HG03039 (cell line): ENCODE results near the gene RAB44.
A peak's percentile ranks its signal among the peaks of the same experiment; 100 is the strongest.

ENCODE experiments used
- ATAC-seq: cut with Tn5 transposase; IDR thresholded peaks from one replicate; pipeline ENCODE4 v1.9.1; 2021; ENCODE audit warnings: mild to moderate bottlenecking, moderate library complexity; ENCODE audit not compliant: unreplicated experiment

Gene RAB44

GRCh38 chr6:36749829-36750489 is 52.3 kb downstream of the RAB44 start:
- ATAC-seq, result no peak

- ATAC-seq, result no peak
Measured at GRCh38 chr6:36751091-36751490, 53.5 kb downstream of the RAB44 start.

- no peak for ATAC-seq
Measured at GRCh38 chr6:36751833-36752186, 54.2 kb downstream of the RAB44 start.

GRCh38 chr6:36752187-36752885 is 54.7 kb downstream of the RAB44 start:
- ATAC-seq, result no peak

GRCh38 chr6:36752886-36753506 is 55.4 kb downstream of the RAB44 start:
- ATAC-seq, result no peak

- ATAC-seq, result no peak
Measured at GRCh38 chr6:36753671-36754405, 56.2 kb downstream of the RAB44 start.

DNA sequence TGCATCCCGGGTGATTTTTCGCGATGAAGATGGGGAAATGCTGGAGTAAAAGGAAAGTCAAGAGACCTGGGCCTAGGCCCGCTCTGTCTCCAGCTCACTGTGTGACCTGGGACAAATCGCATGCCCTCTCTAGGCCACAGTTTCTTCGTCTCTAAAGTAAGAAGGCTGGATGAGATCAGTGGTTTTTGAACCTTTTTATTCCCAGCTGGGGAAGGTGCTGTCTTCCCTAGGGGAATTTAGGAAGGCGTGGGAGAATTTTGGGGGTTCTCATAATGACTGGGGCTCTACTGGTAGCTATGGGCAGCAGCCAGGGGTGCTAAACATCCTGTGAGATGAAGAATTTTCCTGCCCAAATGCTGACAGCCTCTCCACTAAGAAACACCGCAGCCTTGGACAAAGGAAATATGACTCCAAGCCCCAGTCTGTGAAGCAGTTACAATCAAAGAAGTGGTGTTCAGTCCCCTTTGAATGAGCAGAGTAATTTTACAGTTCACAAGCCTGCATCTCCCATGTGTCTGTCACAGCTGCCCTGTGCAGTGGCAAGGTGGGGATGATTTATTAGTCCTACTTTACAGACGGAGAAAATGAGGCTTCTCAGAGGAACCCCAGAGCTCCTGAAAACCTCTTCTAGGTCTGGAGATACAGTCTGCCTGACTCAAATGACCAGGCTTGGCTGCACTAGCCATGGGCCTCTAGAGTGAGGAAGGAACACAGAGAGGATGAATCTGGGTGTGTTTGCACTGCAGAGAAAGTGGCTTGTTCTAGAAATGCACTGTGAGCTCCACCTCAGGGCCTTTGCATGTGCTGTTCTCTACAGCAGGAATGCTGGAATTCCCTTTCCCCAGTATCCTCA is 57.2 kb downstream of the RAB44 start:
- no peak for ATAC-seq

DNA sequence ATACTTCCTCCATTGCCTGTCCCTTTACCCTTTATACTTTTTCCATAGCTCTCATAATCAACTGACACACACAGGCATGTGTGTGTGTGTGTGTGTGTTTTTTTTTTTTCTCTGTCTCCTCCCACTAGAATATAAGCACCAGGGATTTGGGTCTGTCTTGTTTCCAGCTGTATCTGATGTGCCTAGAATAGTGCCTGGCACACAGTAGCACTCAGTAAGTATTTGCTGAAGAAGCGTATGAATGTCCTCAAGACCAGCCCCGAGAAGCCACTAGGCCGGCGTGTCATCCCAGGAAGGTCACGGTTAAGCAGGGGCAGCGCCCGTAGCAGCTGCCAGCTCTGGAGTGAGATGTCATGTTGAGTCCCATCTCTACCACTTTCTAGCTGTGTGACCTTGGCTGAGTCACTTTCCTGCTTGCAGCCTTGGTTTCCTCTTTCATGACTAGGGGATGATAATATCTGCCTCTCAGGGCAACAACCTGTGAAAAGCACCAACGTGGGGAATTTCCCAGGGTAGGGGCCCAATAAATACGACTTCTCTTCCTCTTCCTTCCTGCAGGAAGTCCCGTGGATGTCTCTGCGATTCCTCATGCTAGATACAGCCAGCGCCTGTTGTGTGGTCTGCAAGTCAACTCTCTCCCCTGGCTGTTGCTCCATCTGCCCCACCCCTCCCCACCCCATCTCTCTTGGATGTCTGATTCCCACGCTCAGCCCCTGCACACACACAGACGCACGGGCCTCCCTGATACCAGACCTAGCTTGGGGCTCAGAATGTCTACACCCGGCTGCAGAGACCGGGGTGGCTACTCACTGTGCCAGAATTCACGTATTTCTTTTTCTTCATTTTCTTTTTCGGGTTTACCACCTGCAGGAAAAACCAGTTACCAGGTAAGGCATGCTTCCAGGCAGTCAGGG is 58.1 kb downstream of the RAB44 start:
- peak; percentile 45 for ATAC-seq

DNA sequence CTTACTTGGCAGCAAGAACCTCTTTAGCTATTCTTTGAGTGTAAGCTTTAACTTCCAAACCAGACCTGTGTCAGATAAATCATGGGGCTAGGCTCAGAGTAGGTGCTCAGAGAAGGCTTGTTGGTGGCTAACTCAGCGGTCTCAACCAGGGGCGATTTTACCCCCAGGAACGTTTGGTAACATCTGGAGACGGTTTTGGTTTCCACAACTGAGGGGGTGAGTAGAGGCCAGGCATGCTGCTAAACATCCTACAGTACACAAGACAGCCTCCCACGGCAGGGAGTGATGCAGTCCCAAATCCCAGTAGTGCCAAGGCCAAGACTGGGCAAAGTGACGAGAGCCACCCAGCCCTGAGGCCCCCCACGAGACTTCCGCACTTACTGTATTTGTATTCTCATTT is 59.2 kb downstream of the RAB44 start:
- no peak for ATAC-seq

DNA sequence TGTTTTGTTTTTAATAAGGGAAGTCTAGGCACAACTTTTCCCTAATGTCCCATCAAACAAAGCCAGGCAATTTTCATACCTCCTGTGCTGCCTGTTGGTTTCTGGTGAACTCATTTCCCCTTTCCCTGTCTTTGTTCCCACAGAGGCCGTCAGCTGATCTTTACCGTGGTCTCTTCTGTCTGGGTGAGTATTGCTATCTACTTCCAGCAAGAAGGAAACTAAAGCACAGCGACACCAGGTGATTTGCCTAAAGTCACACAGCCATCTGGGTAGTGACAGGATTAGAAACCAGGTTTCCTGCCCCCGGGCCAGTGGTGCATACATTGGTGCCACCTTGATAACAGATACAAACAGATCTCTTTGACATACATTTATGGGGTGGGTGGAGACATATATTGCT is 59.6 kb downstream of the RAB44 start:
- ATAC-seq, result no peak

- no peak for ATAC-seq
Measured at GRCh38 chr6:36757943-36758508, 60.4 kb downstream of the RAB44 start.

DNA sequence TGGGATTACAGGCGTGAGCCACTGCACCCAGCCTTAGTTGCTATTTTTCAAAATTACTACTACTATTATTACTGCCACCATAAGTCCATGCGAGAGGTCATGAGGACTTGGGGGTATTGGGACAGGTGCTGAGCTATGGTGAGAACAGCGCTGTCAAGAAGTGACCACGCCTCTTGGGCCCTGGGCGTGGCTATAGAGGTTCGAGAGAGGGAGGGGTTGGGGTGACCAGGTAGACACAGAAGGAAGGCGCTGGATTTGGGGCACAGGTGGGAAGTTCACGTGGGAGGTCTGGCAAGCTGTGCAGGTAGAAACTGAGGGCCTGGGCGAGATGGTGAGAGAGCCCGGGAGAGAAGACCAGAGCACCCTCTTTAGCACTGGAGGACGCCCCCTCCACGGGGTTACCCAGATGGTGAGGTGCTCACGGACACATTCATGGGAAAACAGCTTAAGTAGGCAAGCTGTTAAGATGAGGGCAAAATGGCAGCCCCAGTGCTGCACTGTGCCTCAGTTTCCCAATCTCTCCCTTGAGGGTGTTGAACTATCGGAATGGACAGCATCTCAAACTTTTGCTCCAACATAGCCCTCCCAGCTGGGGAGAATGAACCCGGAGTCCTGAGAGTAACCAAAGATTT is 61.0 kb downstream of the RAB44 start:
- no peak for ATAC-seq

DNA sequence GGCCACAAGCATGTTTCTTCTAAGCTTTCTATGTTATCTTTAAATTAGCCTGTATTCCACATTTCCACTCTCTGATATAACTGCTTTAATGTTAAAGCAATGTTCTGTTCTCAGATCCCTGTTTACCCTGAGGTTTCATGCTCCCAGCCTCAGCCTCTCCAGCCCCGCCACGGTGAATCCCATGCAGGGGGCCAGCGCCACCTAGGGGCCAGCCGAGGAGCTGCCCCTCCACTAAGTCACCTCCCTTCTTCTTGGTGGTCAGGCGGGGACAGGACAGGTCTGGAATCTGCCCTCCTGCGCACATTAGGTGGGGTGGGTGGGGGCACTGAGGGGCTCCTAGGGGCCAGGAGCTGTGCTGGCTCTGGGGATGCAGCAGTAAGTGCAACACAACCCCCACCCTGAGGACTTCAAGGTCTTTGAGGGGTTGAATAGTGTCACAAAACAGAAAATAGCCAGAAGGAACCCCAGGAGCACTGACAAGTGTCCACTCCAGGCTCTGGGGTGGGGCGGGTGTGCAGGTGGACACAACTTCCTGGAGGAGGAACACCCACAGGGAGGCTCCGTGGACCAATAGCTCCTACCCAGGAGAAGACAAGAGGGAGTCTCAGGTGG is 61.6 kb downstream of the RAB44 start:
- ATAC-seq, result no peak

DNA sequence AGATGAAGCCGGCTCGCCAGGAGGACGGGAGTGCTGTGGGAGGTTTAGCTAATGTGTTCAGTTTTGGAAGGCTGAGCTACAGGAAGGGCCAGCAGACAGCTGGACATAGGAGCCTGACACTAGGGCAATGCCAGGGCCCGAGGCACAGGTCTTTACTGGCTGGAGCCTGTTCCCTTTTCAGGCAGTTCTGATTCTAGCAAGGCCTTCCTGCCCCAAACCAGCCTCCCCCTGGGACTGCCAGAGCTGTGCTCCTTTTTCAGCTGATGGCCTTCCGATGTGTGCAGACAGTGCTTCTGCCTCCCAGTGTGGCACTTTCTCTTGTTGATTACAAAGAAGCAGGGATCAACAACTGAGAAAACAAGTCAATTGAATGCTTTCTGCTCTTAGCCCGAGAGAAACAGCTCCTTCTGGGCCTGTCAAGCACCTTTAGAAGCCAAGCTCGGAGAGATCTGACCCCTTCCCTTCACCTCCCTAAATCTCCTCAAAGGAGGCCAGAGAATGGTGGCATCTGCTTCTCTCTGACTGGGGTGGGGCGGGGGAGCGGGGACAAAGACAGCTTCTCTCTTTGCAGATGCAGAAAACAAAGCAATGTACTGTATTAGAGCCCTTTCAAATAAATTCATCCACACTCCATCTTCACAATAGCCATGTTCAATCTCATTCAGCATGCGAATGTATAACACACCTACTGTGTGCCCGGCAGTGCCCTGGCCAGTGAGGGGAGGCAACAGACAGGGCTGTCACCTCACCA is 63.2 kb downstream of the RAB44 start:
- no peak for ATAC-seq

GRCh38 chr6:36762123-36762522 is 64.5 kb downstream of the RAB44 start:
- ATAC-seq, result no peak

DNA sequence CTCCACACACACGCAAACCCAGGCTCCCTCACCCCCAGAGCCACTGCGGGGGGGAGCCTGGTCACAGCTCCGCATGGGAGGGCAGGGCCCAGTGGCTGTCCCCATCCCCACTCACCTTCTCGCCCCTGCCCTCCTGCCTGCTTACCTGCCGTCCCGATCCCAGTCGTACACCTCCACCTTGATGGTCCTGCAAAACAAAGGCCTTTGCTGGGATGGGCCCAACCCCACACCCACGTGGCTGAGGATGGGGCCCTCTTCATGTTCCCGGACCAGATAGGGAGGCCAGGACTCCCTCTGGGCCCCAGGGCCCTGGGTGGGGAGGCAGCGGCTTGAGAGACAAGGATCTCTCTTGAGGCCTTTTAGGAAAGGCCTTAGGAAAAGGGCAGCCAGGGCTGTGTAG is 67.6 kb downstream of the RAB44 start:
- no peak for ATAC-seq

DNA sequence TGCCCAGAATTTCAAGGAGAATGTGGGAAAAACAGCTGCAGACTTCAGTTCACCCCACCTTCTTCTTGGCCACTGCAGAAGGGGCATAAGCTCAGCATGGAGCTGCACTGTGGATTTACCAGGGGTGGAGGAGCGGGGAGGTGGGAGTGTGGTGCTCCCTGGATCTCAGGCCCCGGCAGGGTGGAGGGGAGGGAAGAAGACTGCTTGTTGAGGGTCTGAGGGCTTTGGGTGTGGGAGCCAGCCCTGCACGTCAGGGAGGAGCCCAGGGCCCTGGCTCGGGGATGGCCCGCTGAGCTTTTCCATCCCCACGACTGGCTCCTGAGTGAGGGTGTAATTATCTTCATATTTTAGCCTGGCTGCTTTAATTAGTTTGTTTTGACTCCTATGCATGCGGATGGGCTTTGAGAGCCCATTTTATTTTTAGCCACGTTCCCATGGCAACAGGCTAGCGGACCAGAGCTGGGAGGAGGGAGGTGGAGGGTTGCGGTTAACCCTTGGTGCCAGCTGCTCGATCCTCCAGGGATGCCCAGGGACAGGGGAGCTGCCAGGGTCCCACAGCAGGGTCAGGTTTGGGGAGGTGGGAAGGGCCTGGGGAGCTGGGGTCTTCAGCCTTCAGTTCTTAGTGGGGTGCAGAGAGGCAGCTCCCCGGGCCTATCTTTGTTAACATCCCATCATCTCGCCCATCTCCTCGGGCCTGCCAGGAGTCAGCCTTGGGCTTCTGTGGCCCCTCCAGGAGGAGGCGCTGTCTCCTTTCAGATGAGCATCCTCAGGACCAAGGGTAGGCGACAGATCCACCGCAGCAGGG is 68.2 kb downstream of the RAB44 start:
- no peak for ATAC-seq
